ENCODE results near the gene BRWD1. TPM values are rescaled to one million over a fixed set of nuclear protein-coding genes. Genes with fewer than 3 reads are reported as not detected.

The BRWD1 gene
- polyA plus RNA-seq, 4 donors: 47.1 to 57.1 (median 50.2) TPM

- DNase-seq (ENCODE audit: low read depth in 4 of 4, low spot score in 3 of 4): no peak
These were observed 16.6 kb upstream of the BRWD1 start for GRCh38 chr21:39330001-39330400.

- no peak for DNase-seq (ENCODE audit: low read depth in 4 of 4, low spot score in 3 of 4)
These were observed 14.3 kb upstream of the BRWD1 start for GRCh38 chr21:39327727-39328126.

GRCh38 chr21:39326607-39327307 lies 13.3 kb upstream of the BRWD1 start:
- DNase-seq (ENCODE audit: low read depth in 4 of 4, low spot score in 3 of 4): no peak

DNA sequence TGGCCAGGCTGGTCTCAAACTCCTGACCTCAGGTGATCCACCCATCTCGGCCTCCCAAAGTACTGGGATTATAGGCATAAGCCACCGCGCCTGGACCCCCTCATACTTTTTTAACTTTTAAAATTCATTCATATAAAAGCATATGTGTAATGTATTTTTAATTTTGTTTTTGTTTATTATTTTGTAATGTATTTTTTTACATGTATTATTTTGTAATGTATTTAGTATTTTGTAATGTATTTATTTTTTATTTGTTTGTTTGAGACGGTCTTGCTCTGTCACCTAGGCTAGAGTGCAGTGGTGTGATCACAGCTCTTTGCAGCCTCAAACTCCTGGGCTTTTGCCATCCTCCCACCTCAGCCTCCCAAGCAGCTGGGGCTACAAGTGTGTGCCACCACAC lies 12.0 kb upstream of the BRWD1 start:
- DNase-seq (ENCODE audit: low read depth in 4 of 4, low spot score in 3 of 4): no peak

- DNase-seq (ENCODE audit: low read depth in 4 of 4, low spot score in 3 of 4): no peak
These were observed 8.0 kb upstream of the BRWD1 start for GRCh38 chr21:39321424-39321823.

DNA sequence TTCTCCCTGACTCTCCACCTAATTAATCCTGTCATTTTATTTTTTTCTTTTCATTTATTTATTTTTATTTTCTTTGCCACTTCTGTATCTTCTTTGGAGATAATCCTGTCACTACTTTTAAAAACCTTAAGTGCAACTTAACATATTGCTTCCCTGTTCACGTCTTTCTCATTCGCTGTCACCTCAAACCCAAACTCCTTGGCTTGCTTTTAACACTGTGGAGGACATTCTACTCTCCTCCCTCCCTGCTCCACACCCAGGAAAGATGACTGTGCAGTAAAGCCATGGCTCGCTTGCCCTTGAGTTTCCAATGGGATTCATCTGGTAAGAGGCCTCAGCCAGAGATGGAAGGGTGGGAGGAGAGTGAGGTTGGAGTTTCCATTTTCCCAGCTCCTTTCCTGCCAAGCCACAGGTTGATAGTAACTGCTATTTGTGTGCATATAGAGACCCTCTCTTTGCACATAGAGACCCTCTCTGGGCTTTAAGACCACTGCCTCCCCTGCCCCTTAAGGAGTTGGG lies 6.4 kb upstream of the BRWD1 start:
- no peak for DNase-seq (ENCODE audit: low read depth in 4 of 4, low spot score in 3 of 4)

DNA sequence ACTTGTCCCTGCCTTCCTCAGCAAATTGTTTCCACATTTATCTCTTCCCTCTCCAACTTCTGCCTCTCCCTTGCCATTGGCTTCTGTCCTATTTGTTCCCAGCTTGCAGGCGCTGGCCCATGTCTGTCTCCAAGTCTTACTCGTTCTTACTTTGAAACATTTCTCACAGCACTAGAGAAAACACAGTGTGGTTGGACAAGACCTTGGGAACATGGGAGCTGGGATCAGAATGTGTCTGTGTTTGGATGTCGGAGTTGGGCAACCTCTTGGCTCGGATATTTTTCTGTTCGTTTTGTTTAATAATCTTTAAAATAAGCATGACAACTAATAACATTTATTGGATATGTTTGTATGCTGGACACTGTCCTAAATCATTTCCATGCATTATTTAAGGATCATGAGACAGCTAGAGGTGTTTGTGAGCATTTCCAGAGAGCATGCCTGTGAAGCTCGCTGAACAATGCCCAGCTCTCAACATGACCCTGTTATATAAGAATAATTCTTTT lies 5.9 kb upstream of the BRWD1 start:
- no peak for DNase-seq (ENCODE audit: low read depth in 4 of 4, low spot score in 3 of 4)

DNA sequence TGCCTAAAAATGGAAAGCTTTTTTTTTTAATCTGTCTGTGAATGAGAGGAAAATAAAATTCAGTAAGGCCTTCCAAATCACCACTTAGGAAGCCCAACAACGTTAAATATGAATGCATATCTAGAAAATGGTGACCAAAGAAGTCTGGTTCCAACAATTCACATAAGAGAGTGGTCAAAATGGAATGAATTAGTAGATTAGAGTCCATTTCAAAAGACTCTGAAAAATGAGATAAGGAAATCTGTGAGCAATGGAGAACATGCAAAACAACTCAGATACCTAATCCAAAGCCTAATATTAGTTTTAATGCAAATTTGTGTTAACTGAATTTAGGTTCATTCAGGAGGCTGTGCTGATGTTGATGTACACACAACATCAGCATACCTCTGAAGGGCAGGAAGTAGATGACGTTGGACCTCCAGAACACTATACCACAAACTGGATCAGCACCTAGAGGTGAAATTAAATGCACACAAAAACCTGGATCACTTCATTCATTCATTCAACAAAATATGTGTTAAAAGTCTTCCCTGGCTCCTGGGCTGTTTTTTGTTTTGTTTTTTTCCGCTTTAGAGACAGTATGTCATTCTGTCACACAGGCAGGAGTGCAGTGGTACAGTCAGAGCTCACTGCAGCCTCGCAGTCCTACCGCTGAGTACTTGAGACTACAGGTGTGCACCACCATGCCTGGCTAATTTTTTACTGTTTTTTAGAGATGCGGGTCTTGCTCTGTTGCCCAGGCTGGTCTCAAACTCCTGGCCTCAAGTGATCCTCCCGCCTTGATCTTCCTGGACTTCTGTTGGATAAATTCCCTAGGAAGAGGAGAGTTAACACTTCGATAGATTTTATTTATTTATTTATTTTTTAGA lies 4.9 kb upstream of the BRWD1 start:
- no peak for DNase-seq (ENCODE audit: low read depth in 4 of 4, low spot score in 3 of 4)

- DNase-seq (ENCODE audit: low read depth in 4 of 4, low spot score in 3 of 4): no peak
These were observed 4.0 kb upstream of the BRWD1 start for GRCh38 chr21:39317134-39318090.

DNA sequence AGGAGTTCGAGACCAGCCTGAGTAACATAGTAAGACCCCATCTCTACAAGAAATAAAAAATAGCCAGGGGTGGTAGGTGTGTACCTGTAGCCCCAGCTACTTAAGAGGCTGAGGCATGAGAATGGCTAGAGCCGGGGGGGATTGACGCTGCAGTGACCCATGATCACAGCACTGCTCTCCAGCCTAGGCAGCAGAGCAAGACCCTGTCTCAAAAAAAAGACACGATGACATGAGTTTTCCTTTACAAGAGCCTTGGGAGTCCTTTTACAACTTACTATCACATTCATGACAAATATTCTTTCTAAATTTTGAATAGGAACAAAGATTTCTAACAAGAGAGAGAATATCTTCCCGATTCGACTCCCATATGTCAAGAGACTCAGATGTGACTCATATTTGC lies 3.3 kb upstream of the BRWD1 start:
- DNase-seq (ENCODE audit: low read depth in 4 of 4, low spot score in 3 of 4): no peak

GRCh38 chr21:39315603-39316445 lies 2.4 kb upstream of the BRWD1 start:
- no peak for DNase-seq (ENCODE audit: low read depth in 4 of 4, low spot score in 3 of 4)

DNA sequence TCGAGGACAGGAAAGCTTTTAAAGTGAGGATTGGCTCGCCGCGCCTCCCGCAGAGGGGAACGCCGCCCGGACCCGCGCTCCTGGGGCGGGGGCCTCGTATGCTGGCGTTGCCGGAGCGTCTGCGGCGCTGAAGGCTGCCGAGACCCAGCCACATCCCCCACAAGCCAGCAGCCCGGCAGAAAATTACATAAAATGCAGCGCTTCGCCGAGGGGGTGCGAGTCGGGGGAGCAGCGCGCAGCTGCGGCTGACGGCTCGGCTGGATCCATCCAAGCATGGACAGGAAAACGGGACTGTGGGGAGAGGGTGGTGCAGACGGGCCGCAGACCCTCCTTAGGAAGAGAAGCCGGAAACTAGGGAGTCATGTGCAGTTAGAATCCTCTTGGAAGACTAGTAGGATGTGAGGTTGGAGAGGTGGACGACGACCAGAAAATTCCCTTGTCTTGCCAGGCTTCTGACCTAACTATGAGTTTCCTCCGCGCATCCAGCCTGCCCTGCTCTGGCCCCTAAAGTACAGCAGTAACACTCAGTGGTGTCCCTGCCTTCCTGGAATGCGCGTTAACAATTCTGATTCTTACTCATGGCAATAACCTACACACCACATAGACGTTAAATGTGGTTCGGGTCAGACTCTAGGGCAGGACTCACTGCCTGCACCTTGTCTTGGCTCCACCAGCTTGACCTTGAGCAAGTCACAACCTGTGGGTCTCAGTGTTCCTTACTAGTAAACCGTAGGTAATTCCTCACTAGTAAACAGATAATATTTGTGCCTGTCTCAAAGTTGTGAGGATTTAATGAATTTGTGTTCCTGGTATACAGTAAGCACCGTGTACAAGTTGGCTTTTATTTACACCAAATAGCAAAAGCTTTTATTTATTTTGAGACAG lies 953 bp upstream of the BRWD1 start:
- peak; percentile 39 to 55 (median 48) for DNase-seq (ENCODE audit: low read depth in 4 of 4, low spot score in 3 of 4)

GRCh38 chr21:39313042-39313570 lies 326 bp downstream of the BRWD1 start:
- peak in 2 of 4 donors; percentile 5 to 12 for DNase-seq (ENCODE audit: low read depth in 4 of 4, low spot score in 3 of 4)

DNA sequence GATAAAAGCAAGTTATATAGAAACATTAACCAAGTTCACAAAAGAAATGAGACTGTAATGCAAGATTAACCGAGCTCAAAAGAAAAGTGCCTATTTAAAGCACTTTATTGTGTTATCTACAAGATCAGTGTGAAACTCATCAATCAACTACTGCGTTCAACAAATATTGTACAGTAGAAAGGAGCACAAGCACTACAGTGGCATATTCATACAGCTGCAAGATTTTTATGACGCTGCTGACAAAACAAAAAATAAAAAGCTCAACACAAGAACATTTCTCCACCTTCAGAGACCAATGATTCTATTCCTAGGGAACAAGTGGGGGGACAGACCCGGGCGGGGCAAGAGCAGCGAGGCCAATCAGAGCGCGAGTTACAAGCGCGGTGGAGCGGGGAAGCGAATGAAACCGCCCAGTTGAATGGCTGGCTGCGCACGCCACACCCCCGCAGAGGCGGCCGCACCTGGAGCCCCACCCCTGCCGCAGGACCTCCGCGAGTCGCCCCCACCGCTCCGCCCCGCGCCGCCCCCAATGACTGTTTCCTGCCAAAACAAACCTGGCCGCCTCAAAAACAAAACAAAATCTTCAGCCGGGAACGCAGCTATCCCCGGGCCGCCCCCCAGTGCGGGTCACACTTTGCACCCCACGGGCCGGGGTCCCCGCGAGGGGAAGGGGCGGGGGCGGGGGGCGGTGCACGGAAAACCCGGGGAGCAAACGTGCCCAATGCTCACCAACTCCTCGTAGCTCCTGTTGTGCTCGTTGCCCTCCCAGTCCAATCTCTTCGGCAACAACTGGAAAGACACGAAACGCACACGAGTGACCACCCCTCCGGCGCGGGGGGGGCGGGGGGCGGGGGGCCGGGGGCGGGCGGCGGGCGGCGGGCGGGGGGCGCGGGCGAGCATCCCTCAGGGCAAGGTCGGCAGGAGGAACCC lies 1.1 kb downstream of the BRWD1 start:
- DNase-seq (ENCODE audit: low read depth in 4 of 4, low spot score in 3 of 4): peak; percentile 82 to 84 (median 83)

- DNase-seq (ENCODE audit: low read depth in 4 of 4, low spot score in 3 of 4): no peak
These were observed 2.3 kb downstream of the BRWD1 start for GRCh38 chr21:39311164-39311563.

DNA sequence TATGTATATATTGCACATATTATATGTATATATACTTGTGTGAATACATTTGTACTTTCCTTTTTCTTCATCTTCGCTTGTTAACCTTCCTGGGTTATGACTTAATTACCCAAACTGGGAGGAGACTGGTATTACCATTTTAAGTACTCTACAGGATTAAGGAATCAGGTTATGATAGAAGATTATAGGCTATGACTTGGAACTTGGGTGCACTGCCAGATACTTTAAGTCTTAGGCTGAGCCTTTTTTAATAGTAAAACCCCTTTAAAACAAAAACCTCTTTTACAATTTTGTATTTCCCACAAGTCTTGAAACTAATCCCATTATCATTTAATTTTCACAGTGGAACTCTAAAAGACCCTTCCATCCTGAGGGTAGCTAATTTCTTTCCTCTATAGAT lies 6.0 kb downstream of the BRWD1 start:
- DNase-seq (ENCODE audit: low read depth in 4 of 4, low spot score in 3 of 4): no peak

GRCh38 chr21:39300587-39300986 lies 12.8 kb downstream of the BRWD1 start:
- no peak for DNase-seq (ENCODE audit: low read depth in 4 of 4, low spot score in 3 of 4)

Measured in left renal pelvis (tissue), 4 donors.